IMR-90 (cell line): ENCODE data around the gene DAB1.
A peak's percentile ranks its signal among the peaks of the same experiment; 100 is the strongest.

Experiments used
- CTCF ChIP-seq: conservative IDR thresholded peaks from 2 replicates; pipeline ENCODE4 v1.5.1; 2012; ENCODE audit warnings: mild to moderate bottlenecking, low read depth, low read length, improper control_type of control experiment
- FOS ChIP-seq: fragments of 150-350 bp; IDR thresholded peaks from 2 replicates; pipeline ENCODE4 v1.6.1; 2016; ENCODE audit warnings: low read depth, low read length
- MAZ ChIP-seq: IDR thresholded peaks from 2 replicates; pipeline ENCODE4 v1.6.1; 2012; ENCODE audit warnings: low read depth, mild to moderate bottlenecking, low read length, improper control_type of control experiment, moderate library complexity, borderline replicate concordance
- POLR2A ChIP-seq: IDR thresholded peaks from 2 replicates; pipeline ENCODE4 v1.6.1; 2012; ENCODE audit warnings: mild to moderate bottlenecking, low read depth, low read length
- RAD21 ChIP-seq: IDR thresholded peaks from 2 replicates; pipeline ENCODE4 v1.6.1; 2012; ENCODE audit warnings: low read length, improper control_type of control experiment
- RFX5 ChIP-seq: IDR thresholded peaks from 2 replicates; pipeline ENCODE4 v1.8.0; 2012; ENCODE audit warnings: low read depth, mild to moderate bottlenecking, low read length, moderate library complexity

- no peak for TF ChIP-seq MAZ
- peak; percentile 24; the same call in 1 of the 2 replicates for TF ChIP-seq FOS
- TF ChIP-seq POLR2A = no peak
- no peak for TF ChIP-seq RAD21
- TF ChIP-seq CTCF = no peak
- TF ChIP-seq RFX5 = no peak
Observed at GRCh38 chr1:57319165-57319564, 104.7 kb downstream of the DAB1 start.
